Measurements from ENCODE around the gene AMELX. TPM values are rescaled to one million over a fixed set of nuclear protein-coding genes. Genes with fewer than 3 reads are reported as not detected.

AMELX gene
- total and polyA plus RNA-seq, 12 donors = not detected

DNA sequence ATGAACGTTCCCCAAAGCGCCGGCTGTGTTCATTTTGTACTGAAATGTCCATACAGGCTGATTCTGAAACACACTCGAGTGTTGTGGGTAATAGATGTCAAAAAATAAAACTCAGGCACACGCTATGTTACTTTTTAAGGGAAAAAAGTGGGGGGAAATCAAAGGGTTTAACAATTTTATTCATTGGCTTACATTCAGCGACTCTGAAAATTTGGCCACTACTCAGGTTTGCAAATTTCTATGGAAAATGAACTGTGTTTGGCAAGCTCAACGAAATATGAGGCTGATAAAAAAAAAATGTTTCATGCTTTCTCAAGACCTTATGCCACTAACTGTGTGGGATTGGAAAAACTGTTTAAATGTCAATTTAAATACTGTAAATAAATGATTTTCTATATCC is 18.5 kb downstream of the AMELX start:
- H3K4me3 ChIP-seq = no peak overlapping the region
- peaks cover 0 to 3% (median 0%) of the 10 kb centered on the region in 3 donors for H3K9me3 ChIP-seq (replicated peaks in 1 of 3)
- H3K27me3 ChIP-seq = no peaks in the 10 kb centered on the region
- H3K36me3 ChIP-seq (replicated peaks in 1 of 2) = no peaks in the 10 kb centered on the region
- TF ChIP-seq POLR2A (IDR thresholded peaks at IDR 0.05) = no peak
- TF ChIP-seq, protein P1, sequence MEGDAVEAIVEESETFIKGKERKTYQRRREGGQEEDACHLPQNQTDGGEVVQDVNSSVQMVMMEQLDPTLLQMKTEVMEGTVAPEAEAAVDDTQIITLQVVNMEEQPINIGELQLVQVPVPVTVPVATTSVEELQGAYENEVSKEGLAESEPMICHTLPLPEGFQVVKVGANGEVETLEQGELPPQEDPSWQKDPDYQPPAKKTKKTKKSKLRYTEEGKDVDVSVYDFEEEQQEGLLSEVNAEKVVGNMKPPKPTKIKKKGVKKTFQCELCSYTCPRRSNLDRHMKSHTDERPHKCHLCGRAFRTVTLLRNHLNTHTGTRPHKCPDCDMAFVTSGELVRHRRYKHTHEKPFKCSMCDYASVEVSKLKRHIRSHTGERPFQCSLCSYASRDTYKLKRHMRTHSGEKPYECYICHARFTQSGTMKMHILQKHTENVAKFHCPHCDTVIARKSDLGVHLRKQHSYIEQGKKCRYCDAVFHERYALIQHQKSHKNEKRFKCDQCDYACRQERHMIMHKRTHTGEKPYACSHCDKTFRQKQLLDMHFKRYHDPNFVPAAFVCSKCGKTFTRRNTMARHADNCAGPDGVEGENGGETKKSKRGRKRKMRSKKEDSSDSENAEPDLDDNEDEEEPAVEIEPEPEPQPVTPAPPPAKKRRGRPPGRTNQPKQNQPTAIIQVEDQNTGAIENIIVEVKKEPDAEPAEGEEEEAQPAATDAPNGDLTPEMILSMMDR (IDR thresholded peaks at IDR 0.05) = no peak
- no peak overlapping the region for H3K27ac ChIP-seq
- no peaks in the 10 kb centered on the region for H3K4me1 ChIP-seq (replicated peaks in 1 of 2)
- intact Hi-C loops (cut with DNase I) = no loop called here
- 54 to 65% (median 63%) methylated on average over 7 of the region's 7 CpGs for WGBS, 4 donors
- DNase-seq = no peak

DNA sequence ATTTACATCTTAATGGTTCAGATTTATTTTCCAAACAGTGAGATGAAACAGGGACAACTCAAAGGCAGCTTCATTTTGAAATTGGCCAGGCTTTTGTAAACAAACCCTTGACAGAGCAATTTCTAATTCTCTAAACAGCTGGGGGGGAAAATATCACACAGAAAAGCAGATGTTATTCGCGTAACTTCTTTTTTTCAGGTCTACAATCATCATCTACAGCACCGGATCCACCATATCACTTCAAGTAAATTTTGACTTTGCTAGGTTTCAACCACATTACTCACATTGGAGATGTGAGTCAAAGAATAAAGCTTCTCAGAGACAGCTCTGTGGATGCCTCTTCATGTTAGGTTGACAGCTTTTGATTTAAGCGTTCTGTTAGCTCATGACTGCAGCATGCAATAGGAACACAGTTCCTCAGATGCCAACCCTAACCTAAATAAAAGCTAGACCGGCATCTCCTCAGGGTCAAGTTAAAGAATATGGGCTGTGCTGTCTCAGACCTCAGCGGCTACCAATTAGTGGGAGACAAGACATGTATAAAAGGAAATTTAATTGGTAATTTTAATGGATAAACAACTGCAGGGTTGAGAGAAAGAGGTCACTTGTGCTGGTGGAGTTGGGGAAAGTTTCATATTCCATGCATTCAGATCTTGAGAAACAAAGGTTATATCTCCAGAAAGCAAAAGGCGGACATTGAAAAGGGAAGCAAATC is 26.8 kb downstream of the AMELX start:
- intact Hi-C loops (cut with DNase I) = no loop called here
- H3K4me1 ChIP-seq (replicated peaks in 1 of 2) = no peaks in the 10 kb centered on the region
- no peak for TF ChIP-seq POLR2A (IDR thresholded peaks at IDR 0.05)
- TF ChIP-seq, protein P1 (IDR thresholded peaks at IDR 0.05) = no peak
- no peaks in the 10 kb centered on the region for H3K36me3 ChIP-seq (replicated peaks in 1 of 2)
- peaks cover 0 to 3% (median 0%) of the 10 kb centered on the region in 3 donors for H3K9me3 ChIP-seq (replicated peaks in 1 of 3)
- no peak overlapping the region for H3K27ac ChIP-seq
- H3K27me3 ChIP-seq = no peaks in the 10 kb centered on the region
- H3K4me3 ChIP-seq = no peak overlapping the region
- DNase-seq = no peak
- 66 to 80% (median 72%) methylated on average over 7 of the region's 7 CpGs for WGBS, 4 donors

DNA sequence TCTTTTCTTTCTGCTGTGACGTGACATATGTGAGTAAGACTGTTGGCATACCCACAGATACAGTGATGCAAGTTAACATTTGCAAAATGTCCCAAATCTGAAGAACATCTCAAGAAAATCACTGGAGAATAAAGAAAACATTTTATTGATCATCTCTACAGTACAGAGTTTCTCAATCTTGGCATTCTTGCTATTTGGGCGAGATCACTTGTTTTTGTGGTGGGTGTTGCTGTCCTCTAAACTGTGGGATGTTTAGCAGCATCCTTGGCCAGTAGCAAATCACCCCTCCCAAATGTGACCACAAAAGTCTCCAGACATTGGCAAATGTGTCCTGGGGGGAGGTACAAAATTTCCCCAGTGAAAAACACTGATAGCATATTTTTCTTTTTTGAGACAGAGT is 28.8 kb downstream of the AMELX start:
- TF ChIP-seq, protein P1 (IDR thresholded peaks at IDR 0.05) = no peak
- no peak for TF ChIP-seq POLR2A (IDR thresholded peaks at IDR 0.05)
- DNase-seq = no peak
- H3K27me3 ChIP-seq = no peaks in the 10 kb centered on the region
- no peaks in the 10 kb centered on the region for H3K4me1 ChIP-seq (replicated peaks in 1 of 2)
- intact Hi-C loops (cut with DNase I) = no loop called here
- no peaks in the 10 kb centered on the region for H3K36me3 ChIP-seq (replicated peaks in 1 of 2)
- H3K9me3 ChIP-seq (replicated peaks in 1 of 3) = no peaks in the 10 kb centered on the region
- no peak overlapping the region for H3K27ac ChIP-seq
- WGBS, 4 donors = 63 to 87% (median 69%) methylated on average over 2 of the region's 2 CpGs
- H3K4me3 ChIP-seq = no peak overlapping the region

DNA sequence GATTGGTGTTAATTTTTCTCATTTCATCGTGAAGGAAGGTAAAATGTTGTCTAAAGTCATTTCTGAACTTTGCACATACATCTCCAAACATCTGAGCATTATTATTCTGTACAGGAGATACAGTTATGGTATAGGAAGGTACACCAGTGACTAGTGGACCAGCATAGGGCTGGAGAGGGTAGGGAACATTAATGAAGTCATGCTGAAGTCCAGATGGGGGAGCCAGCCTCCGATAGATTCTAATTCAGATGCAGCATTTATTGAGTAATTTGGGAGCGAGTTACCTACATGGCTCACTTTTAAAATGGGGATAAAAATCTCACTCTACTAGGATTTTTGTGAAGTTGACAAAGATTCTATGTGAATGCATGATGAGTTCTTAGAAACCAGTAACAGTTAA is 34.9 kb downstream of the AMELX start:
- Histone ChIP-seq H3K27ac (no peak overlapping the region), H3K4me1 (replicated peaks in 1 of 2) (no peaks in the 10 kb centered on the region), H3K36me3 (replicated peaks in 1 of 2) (no peaks in the 10 kb centered on the region), H3K9me3 (replicated peaks in 1 of 3) (no peaks in the 10 kb centered on the region), H3K27me3 (no peaks in the 10 kb centered on the region), H3K4me3 (no peak overlapping the region)
- intact Hi-C loops (cut with DNase I) = no loop called here
- WGBS, 4 donors = 51 to 71% (median 66%) methylated on average over 3 of the region's 3 CpGs
- TF ChIP-seq, protein P1 (IDR thresholded peaks at IDR 0.05) = no peak
- TF ChIP-seq POLR2A (IDR thresholded peaks at IDR 0.05) = no peak
- DNase-seq = no peak
